Heart left ventricle (tissue), 13 donors: Measurements from ENCODE around the gene DSG1.

Experiments
- POLR2A ChIP-seq, 2 donors: fragments of 450-650 bp; IDR thresholded peaks; one replicate each; pipeline ENCODE4 v1.6.1; 2017; ENCODE audit warnings: antibody characterized with exemption in 2 of 2, mild to moderate bottlenecking in 2 of 2, moderate library complexity in 2 of 2
- TF ChIP-seq, protein P1 (sequence below), 12 donors: fragments of 200-600 bp; sonication (generic) in 4 of 12; IDR thresholded peaks; one replicate each; pipeline versions ENCODE4 v1.5.0 to v1.8.0; 2018 to 2022; ENCODE audit warnings: antibody characterized with exemption in 12 of 12, mild to moderate bottlenecking in 5 of 12
- donor health status: ischemic (EF 13 %, LVEDD 7.1; RV severe dilation, severe dysfunction).
- donor health status: DM: no; HTN: yes; CAD: no.
- donor health status: DM: no; HTN: no; CAD: no.
- donor health status: ischemic (EF 25% LVEDD 6.9; RV normal size, moderate dysfunction).
- donor health status: ischemic (EF 25% LVEDD 5.7; RV mildly dilated, moderate dysfunction).
- donor health status: ischemic (EF 35%, LVEDD 5.7; RV mildly dilated, moderate dysfunction).
- donor health status: nonischemic (EF 11% LVEDD 7.7; RV severe dilation, severe dysfunction).
- donor health status: DM: yes; HTN: yes; CAD: no.
- donor health status: PGD.
- donor health status: ischemic (EF 29% LVEDD 5.4; RV normal size, mild dysfunction).
- donor health status: nonischemic (EF 23%, LVEDD 6.1; RV moderate dilation, normal function).

DNA sequence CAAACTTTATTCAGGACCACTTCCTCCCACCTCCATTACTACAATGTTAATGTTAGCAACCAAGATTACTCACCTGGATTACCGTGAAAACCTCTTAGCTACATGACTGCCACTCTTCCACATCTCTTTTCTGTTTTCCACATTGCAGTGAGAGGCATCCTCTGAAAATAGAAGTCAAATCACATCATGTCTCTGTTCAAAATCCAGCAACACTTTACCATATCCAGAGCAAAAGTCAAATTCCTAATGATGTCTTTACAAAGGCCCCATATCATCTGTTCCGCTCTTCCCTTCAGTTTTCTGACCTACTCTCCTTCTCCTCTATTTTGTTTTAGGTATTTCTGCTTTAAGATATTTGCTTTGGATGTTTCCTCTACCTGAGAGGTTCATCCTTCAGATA, 37.5 kb upstream of the DSG1 start:
- TF ChIP-seq, protein P1, sequence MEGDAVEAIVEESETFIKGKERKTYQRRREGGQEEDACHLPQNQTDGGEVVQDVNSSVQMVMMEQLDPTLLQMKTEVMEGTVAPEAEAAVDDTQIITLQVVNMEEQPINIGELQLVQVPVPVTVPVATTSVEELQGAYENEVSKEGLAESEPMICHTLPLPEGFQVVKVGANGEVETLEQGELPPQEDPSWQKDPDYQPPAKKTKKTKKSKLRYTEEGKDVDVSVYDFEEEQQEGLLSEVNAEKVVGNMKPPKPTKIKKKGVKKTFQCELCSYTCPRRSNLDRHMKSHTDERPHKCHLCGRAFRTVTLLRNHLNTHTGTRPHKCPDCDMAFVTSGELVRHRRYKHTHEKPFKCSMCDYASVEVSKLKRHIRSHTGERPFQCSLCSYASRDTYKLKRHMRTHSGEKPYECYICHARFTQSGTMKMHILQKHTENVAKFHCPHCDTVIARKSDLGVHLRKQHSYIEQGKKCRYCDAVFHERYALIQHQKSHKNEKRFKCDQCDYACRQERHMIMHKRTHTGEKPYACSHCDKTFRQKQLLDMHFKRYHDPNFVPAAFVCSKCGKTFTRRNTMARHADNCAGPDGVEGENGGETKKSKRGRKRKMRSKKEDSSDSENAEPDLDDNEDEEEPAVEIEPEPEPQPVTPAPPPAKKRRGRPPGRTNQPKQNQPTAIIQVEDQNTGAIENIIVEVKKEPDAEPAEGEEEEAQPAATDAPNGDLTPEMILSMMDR (IDR thresholded peaks at IDR 0.05) = no peak
- TF ChIP-seq POLR2A (IDR thresholded peaks at IDR 0.05) = no peak
